Trophoblast cell (in vitro differentiated cells and primary cell): ENCODE data around the gene FBN3.

Source experiments
- DNase-seq, 2 donors: peaks; one replicate each; pipeline ENCODE4 v3.0.0-alpha.2; 2016
- H2AFZ ChIP-seq: 2 replicates; pipeline ENCODE4 v1.6.1; 2013; ENCODE audit warnings: low read length, moderate library complexity, mild to moderate bottlenecking; ENCODE audit not compliant: insufficient read depth, poor library complexity
- H2AK5ac ChIP-seq: 2 replicates; pipeline ENCODE4 v1.6.1; 2013; ENCODE audit warnings: mild to moderate bottlenecking, low read length
- H2BK120ac ChIP-seq: 2 replicates; pipeline ENCODE4 v1.6.1; 2013; ENCODE audit warnings: low read length, mild to moderate bottlenecking, moderate library complexity; ENCODE audit not compliant: insufficient read depth, poor library complexity
- H2BK12ac ChIP-seq: 2 replicates; pipeline ENCODE4 v1.6.1; 2013; ENCODE audit warnings: mild to moderate bottlenecking, low read length, moderate library complexity
- H2BK5ac ChIP-seq: 2 replicates; pipeline ENCODE4 v1.6.1; 2013; ENCODE audit warnings: low read length, low read depth, moderate library complexity, mild to moderate bottlenecking; ENCODE audit not compliant: poor library complexity
- H3K14ac ChIP-seq: 2 replicates; pipeline ENCODE4 v1.6.1; 2013; ENCODE audit warnings: mild to moderate bottlenecking, low read length
- H3K18ac ChIP-seq: 2 replicates; pipeline ENCODE4 v1.6.1; 2013; ENCODE audit warnings: mild to moderate bottlenecking, low read length
- H3K23ac ChIP-seq: 2 replicates; pipeline ENCODE4 v1.6.1; 2013; ENCODE audit warnings: low read length
- H3K27ac ChIP-seq: 2 replicates; pipeline ENCODE4 v1.5.1; 2013; ENCODE audit warnings: low read depth, mild to moderate bottlenecking, inconsistent platforms, low read length, moderate library complexity
- H3K27me3 ChIP-seq: 2 replicates; pipeline ENCODE4 v1.6.1; 2013; ENCODE audit warnings: inconsistent platforms, mild to moderate bottlenecking, low read length, moderate library complexity; ENCODE audit not compliant: insufficient read depth
- H3K36me3 ChIP-seq, 2 experiments: 1 replicate in 1 of 2; 2 replicates in 1 of 2; pipeline ENCODE4 v1.6.1; 2013; ENCODE audit warnings: low read length in 2 of 2, mild to moderate bottlenecking in 2 of 2, moderate library complexity in 1 of 2; ENCODE audit not compliant: insufficient read depth in 2 of 2, control insufficient read depth in 1 of 2
- H3K4ac ChIP-seq: 2 replicates; pipeline ENCODE4 v1.6.1; 2013; ENCODE audit warnings: low read depth, mild to moderate bottlenecking, low read length, moderate library complexity
- H3K4me1 ChIP-seq, 2 experiments: 1 replicate in 1 of 2; 2 replicates in 1 of 2; pipeline ENCODE4 v1.6.1; 2013; ENCODE audit warnings: low read length in 2 of 2, mild to moderate bottlenecking in 2 of 2, moderate library complexity in 1 of 2; ENCODE audit not compliant: insufficient read depth in 2 of 2, control insufficient read depth in 1 of 2
- H3K4me2 ChIP-seq: 2 replicates; pipeline ENCODE4 v1.6.1; 2013; ENCODE audit warnings: inconsistent platforms, mild to moderate bottlenecking, low read length, moderate library complexity
- H3K4me3 ChIP-seq: 2 replicates; pipeline ENCODE4 v1.5.1; 2013; ENCODE audit warnings: mild to moderate bottlenecking, low read depth, low read length, inconsistent platforms
- H3K79me1 ChIP-seq: one replicate; pipeline ENCODE4 v1.6.1; 2013; ENCODE audit warnings: low read length
- H3K79me2 ChIP-seq: 2 replicates; pipeline ENCODE4 v1.6.1; 2013; ENCODE audit warnings: low read length, mild to moderate bottlenecking; ENCODE audit not compliant: control insufficient read depth, insufficient read depth, poor library complexity
- H3K9ac ChIP-seq: 2 replicates; pipeline ENCODE4 v1.6.1; 2013; ENCODE audit warnings: mild to moderate bottlenecking, low read length
- H3K9me3 ChIP-seq: 2 replicates; pipeline ENCODE4 v1.6.1; 2013; ENCODE audit warnings: low read depth, mild to moderate bottlenecking, control low read depth, inconsistent platforms, low read length; ENCODE audit not compliant: insufficient read depth
- H4K12ac ChIP-seq: 2 replicates; pipeline ENCODE4 v1.6.1; 2013; ENCODE audit warnings: low read depth, mild to moderate bottlenecking, low read length, moderate library complexity
- H4K8ac ChIP-seq: 2 replicates; pipeline ENCODE4 v1.6.1; 2013; ENCODE audit warnings: low read depth, mild to moderate bottlenecking, low read length, moderate library complexity
- H4K91ac ChIP-seq: one replicate; pipeline ENCODE4 v1.6.1; 2013; ENCODE audit warnings: low read depth, mild to moderate bottlenecking, low read length, moderate library complexity
- WGBS: extraction: QIAGEN DNeasy Blood & Tissue Kit; methylation state at CpG from one replicate; pipeline ENCODE4 v1.1.7; 2013; ENCODE audit warnings: missing lambda C conversion rate; ENCODE audit not compliant: insufficient read length, insufficient coverage; ENCODE audit errors: extremely low coverage; 5-methylcytosine and 5-hydroxymethylcytosine counted together

FBN3 gene

GRCh38 chr19:8129061-8129618, 20.3 kb downstream of the FBN3 start:
- no peak overlapping the region for H4K8ac ChIP-seq
- no peak for DNase-seq
- no peak overlapping the region for H3K27ac ChIP-seq
- H2BK5ac ChIP-seq: no peak overlapping the region
- H3K4me3 ChIP-seq: no peak overlapping the region
- no peak overlapping the region for H3K23ac ChIP-seq
- no CpG with 5 or more reads among the region's 20 CpGs for WGBS
- H4K91ac ChIP-seq: no peak overlapping the region
- H3K79me1 ChIP-seq: no peaks in the 10 kb centered on the region
- no peak overlapping the region for H2BK12ac ChIP-seq
- H3K27me3 ChIP-seq: no peaks in the 10 kb centered on the region
- H3K4me1 ChIP-seq: peaks cover 3 to 4% of the 10 kb centered on the region in 2 experiments
- H3K4me2 ChIP-seq: no peak overlapping the region
- no peak overlapping the region for H4K12ac ChIP-seq
- H3K9me3 ChIP-seq: peaks cover 5% of the 10 kb centered on the region
- no peak overlapping the region for H2BK120ac ChIP-seq
- H3K14ac ChIP-seq: no peak overlapping the region
- H3K4ac ChIP-seq: no peak overlapping the region
- no peaks in the 10 kb centered on the region for H3K79me2 ChIP-seq
- no peak overlapping the region for H3K9ac ChIP-seq
- H2AK5ac ChIP-seq: no peak overlapping the region
- H2AFZ ChIP-seq: no peak overlapping the region
- peaks cover 33 to 41% of the 10 kb centered on the region in 2 experiments for H3K36me3 ChIP-seq
- H3K18ac ChIP-seq: no peak overlapping the region

GRCh38 chr19:8128551-8128950, 20.8 kb downstream of the FBN3 start:
- no peak overlapping the region for H2BK5ac ChIP-seq
- DNase-seq: no peak
- no peak overlapping the region for H3K18ac ChIP-seq
- H3K27ac ChIP-seq: no peak overlapping the region
- no peak overlapping the region for H2BK12ac ChIP-seq
- H4K12ac ChIP-seq: no peak overlapping the region
- H3K4me1 ChIP-seq: peaks cover 3 to 4% of the 10 kb centered on the region in 2 experiments
- H3K36me3 ChIP-seq: peaks cover 37 to 45% of the 10 kb centered on the region in 2 experiments
- no peak overlapping the region for H2AK5ac ChIP-seq
- no peak overlapping the region for H2AFZ ChIP-seq
- no peaks in the 10 kb centered on the region for H3K79me2 ChIP-seq
- no peak overlapping the region for H3K23ac ChIP-seq
- peak overlapping the region; percentile 47 for H3K4me3 ChIP-seq
- peaks cover 5% of the 10 kb centered on the region for H3K9me3 ChIP-seq
- no peak overlapping the region for H3K4me2 ChIP-seq
- no peak overlapping the region for H4K8ac ChIP-seq
- no peak overlapping the region for H2BK120ac ChIP-seq
- H3K4ac ChIP-seq: no peak overlapping the region
- H3K79me1 ChIP-seq: no peaks in the 10 kb centered on the region
- no peaks in the 10 kb centered on the region for H3K27me3 ChIP-seq
- no peak overlapping the region for H3K14ac ChIP-seq
- no CpG with 5 or more reads among the region's 8 CpGs for WGBS
- no peak overlapping the region for H3K9ac ChIP-seq
- no peak overlapping the region for H4K91ac ChIP-seq

- H3K4me3 ChIP-seq: no peak overlapping the region
- H3K14ac ChIP-seq: no peak overlapping the region
- no peak overlapping the region for H4K8ac ChIP-seq
- H4K91ac ChIP-seq: no peak overlapping the region
- no peak overlapping the region for H3K4me2 ChIP-seq
- no peak overlapping the region for H3K27ac ChIP-seq
- H3K9me3 ChIP-seq: peaks cover 3% of the 10 kb centered on the region
- no peaks in the 10 kb centered on the region for H3K27me3 ChIP-seq
- no peak overlapping the region for H3K23ac ChIP-seq
- no peaks in the 10 kb centered on the region for H3K79me2 ChIP-seq
- no peak overlapping the region for H2AFZ ChIP-seq
- no peak overlapping the region for H3K9ac ChIP-seq
- H2BK120ac ChIP-seq: no peak overlapping the region
- peaks cover 41 to 47% of the 10 kb centered on the region in 2 experiments for H3K36me3 ChIP-seq
- WGBS: no CpG with 5 or more reads among the region's 8 CpGs
- DNase-seq: no peak
- peaks cover 3 to 4% of the 10 kb centered on the region in 2 experiments for H3K4me1 ChIP-seq
- H3K79me1 ChIP-seq: no peaks in the 10 kb centered on the region
- no peak overlapping the region for H2AK5ac ChIP-seq
- no peak overlapping the region for H2BK5ac ChIP-seq
- no peak overlapping the region for H3K18ac ChIP-seq
- no peak overlapping the region for H3K4ac ChIP-seq
- H4K12ac ChIP-seq: no peak overlapping the region
- no peak overlapping the region for H2BK12ac ChIP-seq
Observed at GRCh38 chr19:8127311-8127710, 22.1 kb downstream of the FBN3 start.

GRCh38 chr19:8126511-8126910, 22.9 kb downstream of the FBN3 start:
- H4K91ac ChIP-seq: no peak overlapping the region
- no peak overlapping the region for H2BK120ac ChIP-seq
- H3K9me3 ChIP-seq: peaks cover 3% of the 10 kb centered on the region
- H2AFZ ChIP-seq: no peak overlapping the region
- H2BK12ac ChIP-seq: no peak overlapping the region
- WGBS: no CpG with 5 or more reads among the region's 18 CpGs
- no peak for DNase-seq
- H4K8ac ChIP-seq: no peak overlapping the region
- no peak overlapping the region for H2AK5ac ChIP-seq
- H3K36me3 ChIP-seq: peaks cover 39 to 45% of the 10 kb centered on the region in 2 experiments
- no peak overlapping the region for H3K4ac ChIP-seq
- H3K23ac ChIP-seq: no peak overlapping the region
- no peak overlapping the region for H2BK5ac ChIP-seq
- H3K79me1 ChIP-seq: no peaks in the 10 kb centered on the region
- no peak overlapping the region for H3K4me3 ChIP-seq
- no peak overlapping the region for H4K12ac ChIP-seq
- H3K4me1 ChIP-seq: peaks cover 1 to 2% of the 10 kb centered on the region in 2 experiments
- no peak overlapping the region for H3K9ac ChIP-seq
- no peaks in the 10 kb centered on the region for H3K79me2 ChIP-seq
- H3K27ac ChIP-seq: no peak overlapping the region
- no peak overlapping the region for H3K14ac ChIP-seq
- no peak overlapping the region for H3K4me2 ChIP-seq
- no peaks in the 10 kb centered on the region for H3K27me3 ChIP-seq
- no peak overlapping the region for H3K18ac ChIP-seq
